WI38 (cell line): Measurements from ENCODE around the gene CREBL2.

Experiments
- H3K4me3 ChIP-seq: 2 replicates; pipeline ENCODE4 v1.5.1; 2011; ENCODE audit warnings: low read depth, mild to moderate bottlenecking, control low read depth, low read length
- TF ChIP-seq, protein P1 (sequence below): IDR thresholded peaks from 2 replicates; pipeline ENCODE4 v1.5.1; 2012; ENCODE audit warnings: low read depth, mild to moderate bottlenecking, control low read depth, low read length

The CREBL2 gene

DNA sequence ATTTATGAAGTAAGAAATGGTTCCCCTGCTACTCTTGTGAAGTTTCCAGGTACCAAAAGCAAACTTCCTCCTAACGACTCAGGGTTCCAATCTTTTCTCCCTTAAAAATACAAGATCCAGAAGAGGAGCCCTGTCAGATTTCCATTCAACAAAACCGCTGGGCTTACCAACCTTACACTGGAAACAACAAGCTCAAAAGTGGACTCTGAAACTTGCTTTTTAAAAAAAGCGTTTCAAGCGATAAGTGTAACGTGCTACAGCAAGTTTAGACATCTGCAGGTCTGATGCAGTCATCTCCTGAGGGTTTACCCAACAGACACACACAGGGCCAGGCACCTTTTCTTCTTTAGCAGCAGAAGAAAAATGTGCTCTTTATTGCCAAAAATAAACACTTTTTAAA lies 6.9 kb upstream of the CREBL2 start:
- no peak overlapping the region for H3K4me3 ChIP-seq
- TF ChIP-seq, protein P1, sequence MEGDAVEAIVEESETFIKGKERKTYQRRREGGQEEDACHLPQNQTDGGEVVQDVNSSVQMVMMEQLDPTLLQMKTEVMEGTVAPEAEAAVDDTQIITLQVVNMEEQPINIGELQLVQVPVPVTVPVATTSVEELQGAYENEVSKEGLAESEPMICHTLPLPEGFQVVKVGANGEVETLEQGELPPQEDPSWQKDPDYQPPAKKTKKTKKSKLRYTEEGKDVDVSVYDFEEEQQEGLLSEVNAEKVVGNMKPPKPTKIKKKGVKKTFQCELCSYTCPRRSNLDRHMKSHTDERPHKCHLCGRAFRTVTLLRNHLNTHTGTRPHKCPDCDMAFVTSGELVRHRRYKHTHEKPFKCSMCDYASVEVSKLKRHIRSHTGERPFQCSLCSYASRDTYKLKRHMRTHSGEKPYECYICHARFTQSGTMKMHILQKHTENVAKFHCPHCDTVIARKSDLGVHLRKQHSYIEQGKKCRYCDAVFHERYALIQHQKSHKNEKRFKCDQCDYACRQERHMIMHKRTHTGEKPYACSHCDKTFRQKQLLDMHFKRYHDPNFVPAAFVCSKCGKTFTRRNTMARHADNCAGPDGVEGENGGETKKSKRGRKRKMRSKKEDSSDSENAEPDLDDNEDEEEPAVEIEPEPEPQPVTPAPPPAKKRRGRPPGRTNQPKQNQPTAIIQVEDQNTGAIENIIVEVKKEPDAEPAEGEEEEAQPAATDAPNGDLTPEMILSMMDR = no peak

DNA sequence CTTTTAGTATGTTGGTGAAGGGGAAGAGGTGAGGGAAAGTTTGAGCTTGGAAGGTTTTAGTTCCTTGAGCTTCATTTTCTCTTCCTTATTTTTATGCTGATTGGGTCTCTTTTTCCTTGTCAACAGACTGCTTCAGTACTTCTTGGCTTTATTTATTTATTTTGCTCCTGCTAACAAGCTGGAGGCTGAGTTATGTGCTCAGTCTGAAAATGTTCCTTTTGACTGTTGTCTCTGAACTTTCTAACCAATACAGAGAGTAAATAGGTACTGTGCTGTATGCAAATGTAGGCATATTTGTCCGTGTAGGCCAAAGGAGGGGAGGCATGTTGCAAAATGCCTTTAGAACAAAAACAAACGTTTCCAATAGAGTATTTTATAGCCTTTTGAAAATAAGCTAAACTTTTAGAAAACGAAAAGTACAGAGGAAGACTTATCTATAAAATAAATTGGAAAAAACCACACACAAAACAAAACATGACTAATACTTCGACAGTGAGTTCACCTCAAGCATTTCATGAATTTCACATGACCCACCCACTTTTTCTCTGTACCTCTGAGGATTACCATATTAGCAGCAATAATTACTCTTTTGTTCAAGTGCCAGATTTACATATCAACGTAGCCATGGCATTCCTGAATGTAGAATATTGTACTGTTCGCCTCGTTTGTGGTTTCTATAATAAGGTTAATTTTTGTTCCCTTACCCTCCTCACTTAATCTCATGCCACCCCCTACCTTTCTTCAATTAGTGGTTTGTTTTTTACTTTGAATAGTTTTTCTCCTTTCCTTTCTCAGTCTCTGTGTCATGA lies 4.7 kb upstream of the CREBL2 start:
- TF ChIP-seq, protein P1 = no peak
- no peak overlapping the region for H3K4me3 ChIP-seq

DNA sequence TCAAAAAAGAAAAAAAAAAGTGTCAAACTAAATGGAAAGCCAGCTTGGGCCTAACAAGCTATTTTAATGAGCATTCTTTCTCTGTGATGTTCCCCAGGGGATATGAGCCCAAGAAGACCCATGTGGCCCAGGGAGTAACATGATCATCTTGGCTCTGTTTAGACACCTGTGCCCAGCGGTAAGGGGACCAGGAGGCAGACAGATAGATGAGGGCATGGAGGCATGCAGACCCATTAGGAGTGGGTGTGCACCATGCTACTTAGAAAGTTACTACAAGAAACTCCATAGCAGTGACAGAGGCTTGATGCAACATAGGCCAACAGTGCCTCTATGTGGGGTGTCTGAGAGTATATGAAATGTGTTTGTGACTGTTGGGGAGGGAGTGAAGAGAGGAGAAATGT lies 3.1 kb upstream of the CREBL2 start:
- TF ChIP-seq, protein P1 = no peak

DNA sequence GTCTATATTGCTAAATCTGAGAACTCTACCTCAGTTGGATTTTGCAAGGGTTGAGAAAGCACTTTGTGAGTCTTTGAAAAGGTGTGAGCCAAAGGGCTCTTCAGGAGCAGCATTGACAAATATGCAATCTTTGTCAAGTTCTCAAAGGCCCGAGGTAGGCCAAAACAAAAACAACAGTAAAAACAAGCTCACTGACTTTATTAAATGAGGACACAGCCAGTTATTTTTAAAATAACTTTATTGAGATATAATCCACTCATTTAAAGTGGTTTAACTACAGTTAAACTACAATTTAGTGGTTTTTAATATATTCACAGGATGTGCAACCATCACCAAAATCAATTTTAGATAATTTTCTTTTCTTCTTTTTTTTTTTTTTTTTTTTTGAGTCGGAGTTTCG lies 2.0 kb upstream of the CREBL2 start:
- TF ChIP-seq, protein P1 = no peak
- H3K4me3 ChIP-seq = no peak overlapping the region

More for the DNA sequence above, 3.1 kb upstream of the CREBL2 start:
- H3K4me3 ChIP-seq = no peak overlapping the region

DNA sequence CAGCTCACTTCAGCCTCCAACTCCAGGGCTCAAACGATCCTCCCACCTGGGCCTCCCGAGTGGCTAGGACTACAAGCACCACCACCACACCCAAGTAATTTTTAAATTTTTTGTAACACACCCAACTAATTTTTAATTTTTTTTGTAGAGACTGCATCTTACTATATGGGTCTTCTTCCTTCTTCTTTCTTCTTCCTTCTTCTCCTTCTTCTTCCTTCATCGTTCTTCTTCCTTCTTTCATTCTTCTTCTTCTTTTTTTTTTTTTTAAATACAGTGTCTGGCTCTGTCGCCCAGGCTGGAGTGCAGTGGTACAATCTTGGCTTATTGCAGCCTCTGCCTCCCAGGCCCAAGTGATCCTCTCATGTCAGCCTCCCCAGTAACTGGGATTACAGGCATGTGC lies 965 bp upstream of the CREBL2 start:
- TF ChIP-seq, protein P1 = no peak
- H3K4me3 ChIP-seq = no peak overlapping the region

DNA sequence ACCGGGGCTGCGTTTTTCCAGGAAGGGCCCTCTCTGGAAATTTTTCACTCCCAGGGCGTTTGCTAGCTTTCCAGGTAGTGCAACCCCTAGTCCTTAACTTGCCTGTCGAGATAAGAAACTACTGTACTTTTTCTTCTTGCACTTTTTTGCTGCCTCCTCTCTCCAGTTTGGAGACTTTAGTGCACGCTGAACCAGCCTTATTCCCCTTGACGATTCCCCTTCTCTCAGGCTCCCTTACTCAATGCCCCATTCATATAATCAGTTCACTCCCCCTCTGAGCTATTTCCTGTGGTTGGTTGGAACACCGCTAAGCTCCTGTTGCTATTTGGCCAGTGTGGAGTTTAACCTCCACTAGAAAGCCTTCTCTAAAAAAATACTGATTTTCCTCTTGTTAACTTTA lies 682 bp downstream of the CREBL2 start:
- H3K4me3 ChIP-seq = peak overlapping the region; percentile 84
- TF ChIP-seq, protein P1 = no peak

DNA sequence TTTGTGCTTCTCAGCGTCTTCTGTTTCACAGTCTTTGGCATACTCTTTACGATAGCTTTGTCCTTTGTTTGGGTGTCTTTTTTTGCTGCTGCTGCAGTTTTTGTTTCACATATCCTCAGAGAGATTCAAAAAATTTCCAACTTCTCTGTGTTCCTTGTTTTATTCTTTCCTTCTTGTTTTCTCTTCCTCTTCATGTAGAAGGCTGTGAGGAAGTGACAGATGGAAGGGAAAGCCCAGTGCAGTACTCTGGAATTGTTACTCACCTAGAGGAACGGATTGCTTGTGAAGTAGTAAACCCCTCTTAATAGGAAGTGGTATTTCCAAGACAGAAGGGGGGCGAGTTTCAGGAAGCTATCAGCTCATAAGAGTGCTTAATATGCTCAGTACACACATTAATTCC lies 1.7 kb downstream of the CREBL2 start:
- no peak overlapping the region for H3K4me3 ChIP-seq
- TF ChIP-seq, protein P1 = no peak
